HEK293T (cell line): ENCODE data around the gene MRPS34.

Experiments
- ARNT ChIP-seq: fragments of 450-650 bp; IDR thresholded peaks from 2 replicates; pipeline ENCODE4 v1.6.1; 2017; ENCODE audit warnings: mild to moderate bottlenecking
- BHLHE40 ChIP-seq: fragments of 450-650 bp; IDR thresholded peaks from 2 replicates; pipeline ENCODE4 v1.6.1; 2016; ENCODE audit warnings: mild to moderate bottlenecking, moderate library complexity, borderline replicate concordance
- ELF4 ChIP-seq: fragments of 450-650 bp; IDR thresholded peaks from 2 replicates; pipeline ENCODE4 v1.6.1; 2017; ENCODE audit warnings: antibody characterized with exemption
- FOXA1 ChIP-seq: fragments of 450-650 bp; IDR thresholded peaks from 2 replicates; pipeline ENCODE4 v1.6.1; 2016; ENCODE audit warnings: mild to moderate bottlenecking
- FOXK2 ChIP-seq: fragments of 450-650 bp; IDR thresholded peaks from 2 replicates; pipeline ENCODE4 v1.6.1; 2016; ENCODE audit warnings: mild to moderate bottlenecking
- FOXM1 ChIP-seq: fragments of 450-650 bp; IDR thresholded peaks from 2 replicates; pipeline ENCODE4 v1.6.1; 2017; ENCODE audit warnings: mild to moderate bottlenecking, borderline replicate concordance
- SP1 ChIP-seq: fragments of 450-650 bp; IDR thresholded peaks from 2 replicates; pipeline ENCODE4 v1.6.1; 2017
- TARDBP ChIP-seq: fragments of 450-650 bp; IDR thresholded peaks from 2 replicates; pipeline ENCODE4 v1.6.1; 2016
- ZNF384 ChIP-seq: fragments of 450-650 bp; IDR thresholded peaks from 2 replicates; pipeline ENCODE4 v1.6.1; 2016

GRCh38 chr16:1724491-1724890, 48.4 kb downstream of the MRPS34 start:
- no peak for TF ChIP-seq FOXK2
- no peak for TF ChIP-seq FOXM1
- no peak for TF ChIP-seq ZNF384
- TF ChIP-seq FOXA1 = no peak
- TF ChIP-seq BHLHE40 = no peak
- TF ChIP-seq TARDBP = no peak
- no peak for TF ChIP-seq ELF4
- TF ChIP-seq ARNT = no peak
- TF ChIP-seq SP1 = no peak
